ENCODE data around the gene ACTR5.

GRCh38 chr20:38762174-38762573 is 13.9 kb downstream of the ACTR5 start:
- TF ChIP-seq MAX (IDR thresholded peaks at IDR 0.05) (no peak), EP300 (IDR thresholded peaks at IDR 0.05; ENCODE audit: borderline replicate concordance) (no peak), RAD21 (IDR thresholded peaks at IDR 0.05; ENCODE audit: low read depth) (no peak), TAF1 (IDR thresholded peaks at IDR 0.05; ENCODE audit: low read depth) (no peak), CREB1 (IDR thresholded peaks at IDR 0.05; ENCODE audit: low read depth) (no peak), REST (IDR thresholded peaks at IDR 0.05; ENCODE audit: low read depth) (no peak)

Measured in Ishikawa (cell line).